Astrocyte (in vitro differentiated cells and primary cell): ENCODE data around the gene SLC25A18. TPM values are rescaled to one million over a fixed set of nuclear protein-coding genes. Genes with fewer than 3 reads are reported as not detected.

ENCODE experiments used
- DNase-seq: peaks from one replicate; pipeline ENCODE4 v3.0.0-alpha.2; 2010; ENCODE audit warnings: low read depth
- FAIRE-seq: peaks from 2 replicates; lab custom pipeline; 2011; peaks lifted over from hg19 to GRCh38; lab: Jason Lieb, UNC
- H2AFZ ChIP-seq: 2 replicates; pipeline ENCODE4 v1.6.0; 2012; ENCODE audit warnings: low read depth, low read length, inconsistent platforms
- H3K27ac ChIP-seq: 2 replicates; pipeline ENCODE4 v1.5.1; 2011; ENCODE audit warnings: low read depth, low read length, inconsistent platforms
- H3K27me3 ChIP-seq: 2 replicates; pipeline ENCODE4 v1.6.0; 2011; ENCODE audit warnings: low read length, inconsistent platforms; ENCODE audit not compliant: insufficient read depth
- H3K36me3 ChIP-seq: 2 replicates; pipeline ENCODE4 v1.5.1; 2011; ENCODE audit warnings: low read length, inconsistent platforms; ENCODE audit not compliant: insufficient read depth
- H3K4me1 ChIP-seq: 2 replicates; pipeline ENCODE4 v1.5.1; 2011; ENCODE audit warnings: low read length, inconsistent platforms; ENCODE audit not compliant: insufficient read depth
- H3K4me2 ChIP-seq: 2 replicates; pipeline ENCODE4 v1.6.0; 2012; ENCODE audit warnings: low read length, inconsistent platforms
- H3K4me3 ChIP-seq: 2 replicates; pipeline ENCODE4 v1.5.1; 2011; ENCODE audit warnings: low read depth, mild to moderate bottlenecking, low read length, inconsistent platforms; ENCODE audit not compliant: insufficient read depth
- H3K79me2 ChIP-seq: 2 replicates; pipeline ENCODE4 v1.6.0; 2012; ENCODE audit warnings: mild to moderate bottlenecking, low read length, inconsistent platforms; ENCODE audit not compliant: insufficient read depth
- H3K9ac ChIP-seq: 2 replicates; pipeline ENCODE4 v1.6.0; 2012; ENCODE audit warnings: mild to moderate bottlenecking, low read length, inconsistent platforms
- H3K9me3 ChIP-seq: 2 replicates; pipeline ENCODE4 v1.5.1; 2012; ENCODE audit warnings: low read depth, mild to moderate bottlenecking, low read length, inconsistent platforms; ENCODE audit not compliant: insufficient read depth
- H4K20me1 ChIP-seq: 2 replicates; pipeline ENCODE4 v1.6.0; 2012; ENCODE audit warnings: low read length, inconsistent platforms; ENCODE audit not compliant: insufficient read depth
- H3K27ac Mint-ChIP-seq: one replicate; pipeline ENCODE4 v1.8.0; 2021; ENCODE audit warnings: mild to moderate bottlenecking, mixed read lengths; ENCODE audit not compliant: unreplicated experiment
- H3K27me3 Mint-ChIP-seq: one replicate; pipeline ENCODE4 v1.8.0; 2021; ENCODE audit warnings: low read depth, mixed read lengths; ENCODE audit not compliant: unreplicated experiment
- H3K36me3 Mint-ChIP-seq: one replicate; pipeline ENCODE4 v1.8.0; 2021; ENCODE audit warnings: low read depth, mixed read lengths; ENCODE audit not compliant: unreplicated experiment
- H3K4me1 Mint-ChIP-seq: one replicate; pipeline ENCODE4 v1.8.0; 2021; ENCODE audit warnings: low read depth, mixed read lengths; ENCODE audit not compliant: unreplicated experiment
- H3K4me3 Mint-ChIP-seq: one replicate; pipeline ENCODE4 v1.8.0; 2021; ENCODE audit warnings: mild to moderate bottlenecking, moderate library complexity, mixed read lengths; ENCODE audit not compliant: unreplicated experiment
- H3K9me3 Mint-ChIP-seq: one replicate; pipeline ENCODE4 v1.8.0; 2021; ENCODE audit warnings: mild to moderate bottlenecking, mixed read lengths; ENCODE audit not compliant: unreplicated experiment
- EZH2 ChIP-seq: IDR thresholded peaks from 2 replicates; pipeline ENCODE4 v1.6.1; 2012; ENCODE audit warnings: mild to moderate bottlenecking, low read length, inconsistent platforms; ENCODE audit not compliant: insufficient read depth
- total RNA-seq: library from RNA; stranded (reverse); gene quantifications from 2 replicates; pipeline ENCODE4 v1.2.1, GENCODE V29; 2021
- TF ChIP-seq, protein P1 (sequence below): IDR thresholded peaks from 2 replicates; pipeline ENCODE4 v1.5.1; 2011; ENCODE audit warnings: low read depth, mild to moderate bottlenecking, inconsistent platforms, low read length, moderate library complexity; ENCODE audit not compliant: insufficient read depth

SLC25A18 gene
- total RNA-seq, 1 donor from 2014 or later = 0.48 TPM

DNA sequence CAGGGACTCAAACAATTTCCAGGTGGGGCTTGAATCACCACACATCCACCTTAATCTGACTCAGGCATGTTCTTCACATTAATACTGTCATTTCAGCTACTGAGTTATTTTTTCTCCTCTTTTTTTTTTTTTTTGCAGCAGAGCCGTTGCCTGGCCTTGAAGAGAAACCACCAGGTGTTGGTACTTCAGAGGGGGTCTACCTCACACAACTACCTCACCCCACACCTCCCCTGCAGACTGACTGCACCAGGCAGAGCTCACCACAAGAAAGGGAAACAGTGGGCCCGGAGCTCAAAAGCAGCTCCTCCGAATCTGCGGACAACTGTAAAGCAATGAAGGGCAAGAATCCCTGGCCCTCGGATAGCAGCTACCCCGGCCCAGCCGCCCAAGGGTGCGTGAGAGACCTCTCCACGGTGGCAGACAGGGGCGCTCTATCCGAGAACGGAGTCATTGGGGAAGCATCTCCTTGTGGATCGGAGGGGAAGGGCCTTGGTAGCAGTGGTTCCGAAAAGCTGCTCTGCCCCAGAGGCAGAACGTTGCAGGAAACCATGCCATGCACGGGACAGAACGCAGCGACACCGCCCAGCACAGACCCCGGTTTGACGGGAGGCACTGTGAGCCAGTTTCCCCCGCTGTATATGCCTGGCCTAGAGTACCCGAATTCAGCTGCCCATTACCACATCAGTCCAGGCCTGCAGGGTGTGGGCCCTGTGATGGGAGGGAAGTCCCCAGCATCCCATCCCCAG, 15.1 kb upstream of the SLC25A18 start:
- Histone ChIP-seq H3K9me3 (no peaks in the 10 kb centered on the region), H3K9ac (no peak overlapping the region), H3K27me3 (no peaks in the 10 kb centered on the region), H3K27ac (no peak overlapping the region), H3K36me3 (no peaks in the 10 kb centered on the region), H3K4me1 (no peaks in the 10 kb centered on the region), H4K20me1 (no peaks in the 10 kb centered on the region), H3K79me2 (no peaks in the 10 kb centered on the region), H3K4me2 (no peak overlapping the region), H3K4me3 (no peak overlapping the region), H2AFZ (no peak overlapping the region)
- TF ChIP-seq, protein P1, sequence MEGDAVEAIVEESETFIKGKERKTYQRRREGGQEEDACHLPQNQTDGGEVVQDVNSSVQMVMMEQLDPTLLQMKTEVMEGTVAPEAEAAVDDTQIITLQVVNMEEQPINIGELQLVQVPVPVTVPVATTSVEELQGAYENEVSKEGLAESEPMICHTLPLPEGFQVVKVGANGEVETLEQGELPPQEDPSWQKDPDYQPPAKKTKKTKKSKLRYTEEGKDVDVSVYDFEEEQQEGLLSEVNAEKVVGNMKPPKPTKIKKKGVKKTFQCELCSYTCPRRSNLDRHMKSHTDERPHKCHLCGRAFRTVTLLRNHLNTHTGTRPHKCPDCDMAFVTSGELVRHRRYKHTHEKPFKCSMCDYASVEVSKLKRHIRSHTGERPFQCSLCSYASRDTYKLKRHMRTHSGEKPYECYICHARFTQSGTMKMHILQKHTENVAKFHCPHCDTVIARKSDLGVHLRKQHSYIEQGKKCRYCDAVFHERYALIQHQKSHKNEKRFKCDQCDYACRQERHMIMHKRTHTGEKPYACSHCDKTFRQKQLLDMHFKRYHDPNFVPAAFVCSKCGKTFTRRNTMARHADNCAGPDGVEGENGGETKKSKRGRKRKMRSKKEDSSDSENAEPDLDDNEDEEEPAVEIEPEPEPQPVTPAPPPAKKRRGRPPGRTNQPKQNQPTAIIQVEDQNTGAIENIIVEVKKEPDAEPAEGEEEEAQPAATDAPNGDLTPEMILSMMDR = no peak
- TF ChIP-seq EZH2 = no peak
- peaks cover 1% of the 10 kb centered on the region for H3K4me1 Mint-ChIP-seq
- H3K4me3 Mint-ChIP-seq = no peak overlapping the region
- H3K36me3 Mint-ChIP-seq = peaks cover 26% of the 10 kb centered on the region
- no peaks in the 10 kb centered on the region for H3K9me3 Mint-ChIP-seq
- FAIRE-seq (no peak), DNase-seq (no peak)
- H3K27me3 Mint-ChIP-seq = no peaks in the 10 kb centered on the region
- H3K27ac Mint-ChIP-seq = no peak overlapping the region

DNA sequence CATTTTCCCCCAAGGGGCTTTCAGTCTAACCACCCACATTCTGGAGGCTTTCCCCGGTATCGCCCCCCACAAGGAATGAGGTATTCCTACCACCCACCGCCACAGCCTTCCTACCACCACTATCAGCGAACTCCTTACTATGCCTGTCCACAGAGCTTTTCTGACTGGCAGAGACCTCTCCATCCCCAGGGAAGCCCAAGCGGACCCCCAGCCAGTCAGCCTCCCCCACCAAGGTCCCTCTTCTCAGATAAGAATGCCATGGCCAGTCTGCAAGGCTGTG, 14.6 kb upstream of the SLC25A18 start:
- H3K9ac ChIP-seq = no peak overlapping the region
- H3K4me3 ChIP-seq = no peak overlapping the region
- H4K20me1 ChIP-seq = no peaks in the 10 kb centered on the region
- Mint-ChIP-seq H3K27ac (no peak overlapping the region), H3K9me3 (no peaks in the 10 kb centered on the region), H3K36me3 (peaks cover 26% of the 10 kb centered on the region), H3K27me3 (no peaks in the 10 kb centered on the region), H3K4me3 (no peak overlapping the region), H3K4me1 (peaks cover 1% of the 10 kb centered on the region)
- DNase-seq (no peak), FAIRE-seq (no peak)
- H3K79me2 ChIP-seq = no peaks in the 10 kb centered on the region
- no peak overlapping the region for H2AFZ ChIP-seq
- no peaks in the 10 kb centered on the region for H3K4me1 ChIP-seq
- no peaks in the 10 kb centered on the region for H3K9me3 ChIP-seq
- no peak overlapping the region for H3K4me2 ChIP-seq
- H3K27me3 ChIP-seq = no peaks in the 10 kb centered on the region
- H3K27ac ChIP-seq = no peak overlapping the region
- TF ChIP-seq, protein P1 = no peak
- TF ChIP-seq EZH2 = no peak
- no peaks in the 10 kb centered on the region for H3K36me3 ChIP-seq

- no peaks in the 10 kb centered on the region for H3K4me1 ChIP-seq
- no peak overlapping the region for H3K4me2 ChIP-seq
- H3K36me3 ChIP-seq = no peaks in the 10 kb centered on the region
- TF ChIP-seq EZH2 = no peak
- TF ChIP-seq, protein P1 = no peak
- no peak overlapping the region for H3K4me3 ChIP-seq
- no peak overlapping the region for H3K27ac Mint-ChIP-seq
- H3K9me3 ChIP-seq = no peaks in the 10 kb centered on the region
- no peaks in the 10 kb centered on the region for H3K27me3 ChIP-seq
- H3K9ac ChIP-seq = no peak overlapping the region
- no peaks in the 10 kb centered on the region for H3K9me3 Mint-ChIP-seq
- no peak overlapping the region for H3K4me3 Mint-ChIP-seq
- no peaks in the 10 kb centered on the region for H3K79me2 ChIP-seq
- no peak overlapping the region for H2AFZ ChIP-seq
- no peaks in the 10 kb centered on the region for H3K27me3 Mint-ChIP-seq
- H3K36me3 Mint-ChIP-seq = peaks cover 26% of the 10 kb centered on the region
- DNase-seq (no peak), FAIRE-seq (no peak)
- no peak overlapping the region for H3K27ac ChIP-seq
- no peaks in the 10 kb centered on the region for H4K20me1 ChIP-seq
- H3K4me1 Mint-ChIP-seq = peaks cover 1% of the 10 kb centered on the region
Measured at GRCh38 chr22:17549183-17549582, 14.1 kb upstream of the SLC25A18 start.
